Measurements from ENCODE around the gene HPSE2. TPM values are rescaled to one million over a fixed set of nuclear protein-coding genes. Genes with fewer than 3 reads are reported as not detected.

Gene HPSE2
- total RNA-seq, 1 experiment from 2014 or later: not detected

GRCh38 chr10:99172950-99173349, 62.7 kb downstream of the HPSE2 start:
- intact Hi-C loops (cut with micrococcal nuclease; ENCODE audit: unreplicated experiment): no loop called here
- no peaks in the 10 kb centered on the region for H3K9me2 ChIP-seq (ENCODE audit: insufficient read depth)
- no peak overlapping the region for H3K4me3 ChIP-seq
- H3F3A ChIP-seq (ENCODE audit: insufficient read depth, low read depth): no peaks in the 10 kb centered on the region
- no TSS peak for BruUV-seq (replicated peaks)
- no peaks in the 10 kb centered on the region for H4K20me1 ChIP-seq (ENCODE audit: insufficient read depth)
- H3K79me2 ChIP-seq (ENCODE audit: low read depth): no peaks in the 10 kb centered on the region
- H3K27me3 ChIP-seq (ENCODE audit: insufficient read depth, low read depth): 0 out of 2 replicates have a peak, but pooled peaks cover 2% of the 10 kb centered on the region
- H3K27ac ChIP-seq: no peak overlapping the region
- no peak overlapping the region for H3K4me2 ChIP-seq
- no peak overlapping the region for H2AFZ ChIP-seq
- no peaks in the 10 kb centered on the region for H3K36me3 ChIP-seq (ENCODE audit: low read depth)
- DNase-seq: no peak
- POLR2A ChIA-PET (ENCODE audit: unreplicated experiment): no interaction called here
- no peaks in the 10 kb centered on the region for H3K9me3 ChIP-seq (ENCODE audit: insufficient read depth, low read depth)
- no peak for TF ChIP-seq EZH2 (IDR thresholded peaks at IDR 0.05; ENCODE audit: low read depth)
- no peak for TF ChIP-seq CTCF (conservative IDR thresholded peaks at IDR 0.05)
- H3K4me1 ChIP-seq (replicated peaks; ENCODE audit: insufficient read depth): no peaks in the 10 kb centered on the region
- CTCF ChIA-PET: no interaction called here

- Histone ChIP-seq H3K4me1 (replicated peaks; ENCODE audit: insufficient read depth) (no peaks in the 10 kb centered on the region), H3F3A (ENCODE audit: insufficient read depth, low read depth) (no peaks in the 10 kb centered on the region), H3K36me3 (ENCODE audit: low read depth) (no peaks in the 10 kb centered on the region), H3K9me3 (ENCODE audit: insufficient read depth, low read depth) (no peaks in the 10 kb centered on the region), H3K27ac (no peak overlapping the region), H3K4me3 (no peak overlapping the region), H3K4me2 (no peak overlapping the region), H3K79me2 (ENCODE audit: low read depth) (no peaks in the 10 kb centered on the region), H4K20me1 (ENCODE audit: insufficient read depth) (no peaks in the 10 kb centered on the region), H3K9me2 (ENCODE audit: insufficient read depth) (no peaks in the 10 kb centered on the region), H3K27me3 (ENCODE audit: insufficient read depth, low read depth) (0 out of 2 replicates have a peak, but pooled peaks cover 2% of the 10 kb centered on the region), H2AFZ (no peak overlapping the region)
- DNase-seq: peak; percentile 0 to 36
- ChIA-PET CTCF (no interaction called here), POLR2A (ENCODE audit: unreplicated experiment) (no interaction called here)
- no TSS peak for BruUV-seq (replicated peaks)
- TF ChIP-seq CTCF (conservative IDR thresholded peaks at IDR 0.05) (peak; percentile 58), EZH2 (IDR thresholded peaks at IDR 0.05; ENCODE audit: low read depth) (no peak)
- intact Hi-C loops (cut with micrococcal nuclease; ENCODE audit: unreplicated experiment): no loop called here
These were observed 63.4 kb downstream of the HPSE2 start for GRCh38 chr10:99172128-99172738.

GRCh38 chr10:99170116-99170675, 65.5 kb downstream of the HPSE2 start:
- H3K4me1 ChIP-seq (replicated peaks; ENCODE audit: insufficient read depth): no peaks in the 10 kb centered on the region
- H3K27ac ChIP-seq: no peak overlapping the region
- H3K27me3 ChIP-seq (ENCODE audit: insufficient read depth, low read depth): no peaks in the 10 kb centered on the region
- intact Hi-C loops (cut with micrococcal nuclease; ENCODE audit: unreplicated experiment): no loop called here
- CTCF ChIA-PET: no interaction called here
- H3K36me3 ChIP-seq (ENCODE audit: low read depth): no peaks in the 10 kb centered on the region
- BruUV-seq (replicated peaks): no TSS peak
- no peaks in the 10 kb centered on the region for H3K9me3 ChIP-seq (ENCODE audit: insufficient read depth, low read depth)
- H3K9me2 ChIP-seq (ENCODE audit: insufficient read depth): no peaks in the 10 kb centered on the region
- TF ChIP-seq EZH2 (IDR thresholded peaks at IDR 0.05; ENCODE audit: low read depth) (no peak), CTCF (conservative IDR thresholded peaks at IDR 0.05) (no peak)
- H2AFZ ChIP-seq: no peak overlapping the region
- H3K4me2 ChIP-seq: no peak overlapping the region
- no peak overlapping the region for H3K4me3 ChIP-seq
- POLR2A ChIA-PET (ENCODE audit: unreplicated experiment): no interaction called here
- no peaks in the 10 kb centered on the region for H3F3A ChIP-seq (ENCODE audit: insufficient read depth, low read depth)
- H3K79me2 ChIP-seq (ENCODE audit: low read depth): no peaks in the 10 kb centered on the region
- H4K20me1 ChIP-seq (ENCODE audit: insufficient read depth): no peaks in the 10 kb centered on the region
- no peak for DNase-seq

Measured in PC-9 (cell line).